Ramos (cell line): ENCODE results near the gene TPMT.
"Not testable (repeated sequence)": the region's sequence is repeated elsewhere in the genome, so short reads cannot be mapped to it uniquely, and the experiment has no call there.

ENCODE experiments used
- in situ Hi-C: fragments of 300-500 bp; cut with MboI; formaldehyde crosslinking; loops from one replicate; pipeline ENCODE4 v1.14.3; 2022; ENCODE audit warnings: low sequenced_read_pairs; ENCODE audit not compliant: unreplicated experiment

The TPMT gene

GRCh38 chr6:18154507-18155149, at the start of gene TPMT:
Gene TPMT, minus strand, starts transcription at chr6:18155077. Its CDS starts 5,950 bp downstream, at chr6:18149127.
- in situ Hi-C loops, result no loop called here

- in situ Hi-C loops, result no loop called here
Observed at GRCh38 chr6:18203786-18204185, 48.9 kb upstream of the TPMT start.

DNA sequence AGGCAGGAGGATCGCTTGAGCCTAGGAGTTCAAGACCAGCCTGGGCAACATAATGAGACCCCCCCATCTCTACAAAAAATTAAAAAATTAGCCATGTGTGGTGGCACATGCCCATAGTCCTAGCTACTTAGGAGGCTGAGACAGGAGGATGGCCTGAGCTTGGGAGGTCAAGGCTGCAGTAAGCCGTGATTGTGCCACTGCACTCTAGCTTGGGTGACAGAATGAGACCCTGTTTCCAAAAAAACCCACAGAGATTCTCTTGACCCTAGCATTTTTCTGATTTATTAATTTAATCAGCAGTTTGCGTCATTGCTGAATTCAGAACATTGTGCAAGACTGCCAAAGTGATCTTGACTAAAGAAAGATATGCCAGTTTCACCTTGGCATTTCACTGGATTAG, 37.1 kb upstream of the TPMT start:
- in situ Hi-C loops, result no loop called here

- in situ Hi-C loops, result no loop called here
Observed at GRCh38 chr6:18189196-18189595, 34.3 kb upstream of the TPMT start.

DNA sequence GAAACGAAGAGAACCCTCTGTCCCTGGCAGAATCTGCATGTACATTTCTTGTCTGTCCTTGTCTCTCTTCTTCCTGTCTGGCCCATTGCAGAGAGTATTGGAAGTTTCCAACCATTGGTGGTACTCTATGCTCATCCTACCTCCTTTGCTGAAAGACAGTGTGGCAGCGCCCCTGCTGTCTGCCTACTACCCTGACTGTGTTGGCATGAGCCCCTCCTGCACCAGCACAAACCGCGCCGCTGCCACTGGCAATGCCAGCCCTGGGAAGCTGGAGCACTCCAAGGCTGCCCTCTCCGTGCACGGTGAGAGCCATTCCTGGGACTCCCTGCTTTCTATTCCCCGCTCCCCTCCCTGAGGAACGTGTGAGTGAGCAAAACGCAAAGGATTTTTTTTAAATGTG, 32.8 kb upstream of the TPMT start:
- in situ Hi-C loops, result no loop called here

- in situ Hi-C loops, result no loop called here
Observed at GRCh38 chr6:18186540-18187250, 31.8 kb upstream of the TPMT start.

GRCh38 chr6:18186033-18186432, 31.2 kb upstream of the TPMT start:
- in situ Hi-C loops, result no loop called here

DNA sequence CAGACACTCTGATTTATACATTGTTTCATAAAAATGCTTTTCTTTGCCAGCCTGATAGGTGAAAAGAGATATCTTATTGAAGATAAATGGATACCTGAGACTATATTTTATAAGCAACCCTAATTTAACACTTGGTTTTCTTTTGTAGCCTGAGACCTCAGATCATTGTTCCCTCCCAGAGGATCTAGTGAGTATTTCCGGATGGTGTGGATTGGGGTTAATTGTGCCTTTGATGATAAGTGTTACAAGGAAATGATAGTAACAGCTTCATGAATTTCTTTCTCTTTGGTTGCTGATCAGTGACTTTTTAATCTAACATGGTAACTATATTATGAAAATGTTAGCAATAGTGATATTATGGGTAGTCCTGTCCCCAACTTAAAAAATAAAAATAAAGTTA, 30.7 kb upstream of the TPMT start:
- in situ Hi-C loops, result no loop called here

GRCh38 chr6:18183766-18184165, 28.9 kb upstream of the TPMT start:
- in situ Hi-C loops, result no loop called here

DNA sequence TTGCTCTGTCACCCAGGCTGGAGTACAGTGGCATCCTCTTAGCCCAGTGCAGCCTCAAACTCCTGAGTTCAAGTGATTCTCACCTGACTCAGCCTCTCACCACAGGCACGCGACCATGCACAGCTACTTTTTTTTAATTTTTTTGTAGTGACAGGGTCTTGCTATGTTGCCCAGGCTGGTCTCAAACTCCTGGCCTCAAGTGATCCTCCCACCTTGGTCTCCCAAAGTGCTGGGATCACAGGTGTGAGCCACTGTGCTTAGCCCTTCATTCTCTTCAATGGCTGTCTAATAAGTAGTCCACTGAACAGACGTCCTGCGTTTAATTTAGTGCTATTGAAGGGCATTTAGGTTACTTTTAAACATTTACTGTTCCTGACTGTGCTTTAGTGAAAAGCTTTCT, 27.7 kb upstream of the TPMT start:
- in situ Hi-C loops, result no loop called here

DNA sequence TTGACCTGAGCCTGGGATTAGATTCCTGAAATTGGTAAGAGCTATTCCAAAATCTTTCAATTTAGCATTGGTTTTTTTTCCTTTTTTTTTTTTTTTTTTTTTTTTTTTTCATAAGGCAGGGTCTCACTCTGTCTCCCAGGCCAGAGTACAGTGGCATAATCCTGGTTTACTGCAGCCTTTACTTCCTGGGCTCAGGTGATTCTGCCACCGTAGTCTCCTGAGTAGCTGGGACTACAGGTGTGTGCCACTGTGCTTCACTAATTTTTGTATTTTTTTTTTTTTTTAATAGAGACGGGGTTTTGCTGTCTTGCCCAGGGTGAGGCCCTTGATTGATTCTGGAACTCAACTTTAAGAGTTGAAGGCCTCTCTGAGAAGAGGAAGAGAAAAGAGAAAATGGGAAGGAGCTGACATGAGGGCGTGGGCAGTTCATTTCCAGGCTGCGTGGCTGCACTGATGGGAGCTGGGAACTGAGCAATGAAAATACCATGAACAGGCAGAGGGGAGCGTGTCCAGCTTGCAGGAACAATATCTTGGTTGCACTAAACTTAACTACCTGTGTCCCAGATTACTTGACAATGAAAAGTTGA, 25.0 kb upstream of the TPMT start:
- in situ Hi-C loops, result no loop called here

DNA sequence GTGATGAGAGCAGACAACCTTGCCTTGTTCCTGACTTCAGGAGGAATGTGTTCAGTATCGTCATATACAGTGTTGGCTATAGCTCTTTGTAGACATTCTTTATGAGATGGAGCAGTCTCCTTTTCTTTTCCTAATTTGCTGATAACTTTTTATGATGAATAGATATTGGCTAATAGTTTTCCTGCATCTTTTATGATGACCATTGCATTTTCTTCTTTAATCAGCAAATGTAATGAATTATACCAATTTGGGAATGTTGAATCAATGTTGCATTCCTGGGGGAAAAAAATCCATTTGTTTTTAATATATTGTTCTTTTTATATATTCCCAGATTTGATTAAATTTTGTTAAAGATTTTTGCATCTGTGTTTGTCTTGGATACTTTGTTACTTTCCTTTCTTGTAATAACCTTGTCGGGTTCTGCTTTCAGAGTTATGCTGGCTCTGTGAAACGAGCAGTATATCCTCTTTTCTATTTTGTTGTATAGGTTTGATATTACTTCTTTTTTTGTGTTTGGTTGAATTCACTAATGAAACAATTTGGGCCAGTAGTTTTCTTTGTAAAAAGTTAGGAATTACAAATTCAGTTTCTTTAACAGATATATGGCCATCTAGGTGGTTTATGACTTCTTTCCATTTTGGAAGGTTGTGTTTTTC, 24.2 kb upstream of the TPMT start:
- in situ Hi-C loops, result no loop called here

GRCh38 chr6:18177286-18177965, 22.5 kb upstream of the TPMT start:
- in situ Hi-C loops, result no loop called here

- in situ Hi-C loops, result not testable (repeated sequence)
Observed at GRCh38 chr6:18176198-18176597, 21.3 kb upstream of the TPMT start.

DNA sequence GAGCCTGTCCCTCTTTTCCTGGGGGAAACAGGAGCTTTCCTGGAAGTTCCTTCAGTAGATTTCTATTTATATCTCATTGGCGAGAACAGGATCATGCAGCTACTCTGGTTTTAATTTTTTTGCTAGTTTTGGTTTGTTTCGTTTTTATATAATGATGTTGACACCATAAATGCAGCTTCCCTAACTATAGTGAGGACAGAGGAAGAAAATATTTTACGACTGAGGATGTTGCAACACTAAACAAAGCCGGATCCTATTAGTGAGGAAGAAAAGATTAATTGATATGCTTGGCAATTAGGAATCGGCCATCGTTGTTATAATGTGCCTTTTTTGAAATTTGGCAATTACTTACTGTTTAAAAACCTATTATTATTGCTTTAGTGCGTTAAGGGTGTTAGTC, 17.0 kb upstream of the TPMT start:
- in situ Hi-C loops, result no loop called here

DNA sequence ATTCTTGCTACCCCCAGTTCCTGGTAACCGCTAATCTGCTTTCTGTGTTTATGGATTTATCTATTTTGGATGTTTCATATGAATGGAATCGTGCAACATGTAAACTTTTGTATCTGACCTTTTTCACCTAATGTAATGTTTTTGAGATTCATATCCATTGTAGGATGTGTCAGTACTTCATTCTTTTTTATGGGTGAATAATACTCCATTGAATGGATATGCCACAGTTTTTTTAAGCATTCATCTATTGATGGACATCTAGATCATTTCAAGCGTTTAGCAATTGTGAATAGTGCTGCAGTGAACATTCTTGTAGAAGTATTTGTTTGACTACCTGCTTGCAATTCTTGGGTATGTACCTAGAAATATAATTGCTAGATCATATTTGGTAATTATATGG, 13.4 kb upstream of the TPMT start:
- in situ Hi-C loops, result no loop called here

- in situ Hi-C loops, result no loop called here
Observed at GRCh38 chr6:18166312-18167036, 11.6 kb upstream of the TPMT start.

GRCh38 chr6:18165751-18166150, 10.9 kb upstream of the TPMT start:
- in situ Hi-C loops, result no loop called here

- in situ Hi-C loops, result no loop called here
Observed at GRCh38 chr6:18162401-18162800, 7.5 kb upstream of the TPMT start.

DNA sequence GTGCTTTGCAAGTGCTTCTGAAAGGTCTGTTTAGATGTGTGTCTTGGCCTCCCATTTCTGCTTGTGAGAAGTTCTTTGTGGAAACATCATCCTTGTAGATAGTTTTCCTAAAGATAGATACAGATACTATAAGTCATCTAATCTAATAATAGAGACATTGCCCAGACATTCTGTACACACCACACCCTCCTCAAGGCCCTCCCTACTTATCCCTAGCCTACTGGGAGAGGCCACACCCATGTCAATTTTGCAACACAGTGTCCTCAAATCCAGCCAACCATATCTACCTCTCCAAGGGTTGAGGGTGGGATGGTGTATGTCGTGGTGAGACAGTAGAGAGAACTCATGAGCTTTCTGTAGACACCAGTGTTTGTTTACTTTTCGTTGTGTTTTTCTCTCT, 6.6 kb upstream of the TPMT start:
- in situ Hi-C loops, result no loop called here
